Sciatic nerve (tissue), 2 donors: ENCODE measurements around the gene SIL1. TPM values are rescaled to one million over a fixed set of nuclear protein-coding genes. Genes with fewer than 3 reads are reported as not detected.
"Not testable (repeated sequence)": the region's sequence is repeated elsewhere in the genome, so short reads cannot be mapped to it uniquely, and the experiment has no call there.

ENCODE experiments used
- ATAC-seq: fragments of 200-7000 bp; cut with Tn5 transposase; one replicate; pipeline ENCODE4 v1.9.1; 2020; ENCODE audit warnings: mild to moderate bottlenecking, moderate library complexity
- DNase-seq: peaks from one replicate; pipeline ENCODE4 v3.0.0-alpha.2; 2020; ENCODE audit warnings: low spot score
- intact Hi-C: fragments of 100-400 bp; cut with DNase I; formaldehyde crosslinking; loops from one replicate; pipeline ENCODE4 v1.14.2; 2022
- total RNA-seq: library from RNA; stranded (reverse); fragmentation: NEBNext Ultra II Directional; extraction: Animal tissue kit (Norgen Biotek cat#: 25700); gene quantifications from one replicate; pipeline ENCODE4 v1.2.1, GENCODE V29; 2021
- donor health status: DM: no; HTN: no; CAD: no.
- donor health status: DM: no; HTN: no; CAD: no.

Gene SIL1
- total RNA-seq, 1 donor from 2014 or later: 54.7 TPM

DNA sequence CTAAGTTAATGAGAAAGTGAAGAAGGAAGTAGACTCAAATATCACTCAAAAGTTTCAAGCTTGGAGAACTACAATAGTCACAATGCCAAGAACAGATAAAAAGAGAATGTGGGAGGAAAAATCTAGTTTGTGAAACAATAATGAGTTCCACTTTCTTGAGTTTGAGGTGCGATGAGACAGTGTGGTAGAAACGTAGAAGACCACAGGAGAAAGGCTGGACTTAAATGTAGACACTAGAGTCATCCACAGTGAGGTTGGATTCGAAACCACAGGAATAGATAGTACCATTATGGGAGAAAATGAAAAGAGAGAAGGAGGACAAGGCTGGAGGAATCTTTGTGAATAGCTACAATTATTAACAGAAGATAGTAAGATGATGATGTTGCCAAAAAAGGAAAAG is 182.0 kb downstream of the SIL1 start:
- intact Hi-C loops: no loop called here
- no peak for ATAC-seq
- no peak for DNase-seq

GRCh38 chr5:139014726-139015125 is 183.4 kb downstream of the SIL1 start:
- DNase-seq (no peak), ATAC-seq (no peak)
- intact Hi-C loops: no loop called here

DNA sequence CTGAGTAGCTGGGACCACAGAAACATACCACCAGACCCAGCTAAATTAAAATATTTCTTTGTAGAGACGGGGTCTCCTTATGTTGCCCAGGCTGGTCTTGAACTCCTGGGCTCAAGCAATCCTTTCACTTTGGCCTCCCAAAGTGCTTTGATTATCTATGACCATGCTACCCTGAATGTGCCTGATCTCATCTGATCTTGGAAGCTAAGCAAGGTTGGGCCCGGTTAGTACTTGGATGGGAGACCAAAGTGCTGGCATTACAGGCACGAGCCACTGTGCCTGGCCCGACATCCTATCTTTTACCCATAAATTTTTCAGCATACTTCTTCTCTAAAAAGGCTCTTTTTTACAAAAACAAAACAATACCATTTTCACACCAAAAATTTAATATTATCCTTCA is 186.0 kb downstream of the SIL1 start:
- ATAC-seq (no peak), DNase-seq (no peak)
- intact Hi-C loops: no loop called here

- DNase-seq, intact Hi-C loops, ATAC-seq: not testable (repeated sequence)
These were observed 187.0 kb downstream of the SIL1 start for GRCh38 chr5:139011156-139011555.

GRCh38 chr5:139004374-139005307 is 193.5 kb downstream of the SIL1 start:
- DNase-seq: no peak
- ATAC-seq: no peak

DNA sequence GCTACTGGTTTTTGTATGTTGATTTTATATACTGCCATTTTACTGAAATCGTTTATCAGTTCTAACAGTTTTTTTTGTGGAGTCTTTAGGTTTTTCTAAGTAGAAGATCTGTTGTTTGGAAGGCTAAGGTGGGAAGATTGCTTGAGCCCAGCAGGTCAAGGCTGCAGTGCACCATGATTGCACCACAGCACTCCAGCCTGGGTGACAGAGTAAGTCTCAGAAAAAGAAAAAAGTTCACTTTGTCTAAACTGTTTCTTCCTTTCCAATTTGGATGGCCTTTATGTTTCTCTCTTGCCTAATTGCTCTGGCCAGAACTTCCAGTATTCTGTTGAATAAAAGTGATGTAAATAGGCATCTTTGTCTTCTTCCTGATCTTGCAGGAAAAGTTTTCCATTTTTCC is 198.5 kb downstream of the SIL1 start:
- intact Hi-C loops: no loop called here
- ATAC-seq (peak; percentile 60), DNase-seq (no peak)

More at GRCh38 chr5:139004374-139005307, 193.5 kb downstream of the SIL1 start:
- intact Hi-C loops: no loop called here

GRCh38 chr5:138998521-138998920 is 199.6 kb downstream of the SIL1 start:
- no peak for ATAC-seq
- DNase-seq: no peak
- intact Hi-C loops: no loop called here

DNA sequence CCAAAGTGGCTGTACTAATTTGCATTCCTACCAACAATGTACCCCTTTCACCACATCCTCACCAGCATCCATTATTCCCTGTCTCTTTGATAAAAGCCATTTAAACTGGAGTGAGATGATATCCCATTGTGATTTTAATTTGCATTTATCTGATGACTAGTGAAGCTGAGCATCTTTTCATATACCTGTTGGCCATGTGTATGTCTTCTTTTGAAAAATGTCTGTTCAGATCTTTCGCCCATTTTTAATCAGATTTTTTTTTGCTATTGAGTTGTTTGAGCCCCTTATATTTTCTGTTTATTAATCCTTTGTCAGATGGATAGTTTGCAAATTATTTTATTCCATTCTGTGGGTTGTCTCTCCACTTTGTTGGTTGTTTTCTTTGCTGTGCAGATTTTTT is 202.0 kb downstream of the SIL1 start:
- no peak for DNase-seq
- intact Hi-C loops: no loop called here
- no peak for ATAC-seq

DNA sequence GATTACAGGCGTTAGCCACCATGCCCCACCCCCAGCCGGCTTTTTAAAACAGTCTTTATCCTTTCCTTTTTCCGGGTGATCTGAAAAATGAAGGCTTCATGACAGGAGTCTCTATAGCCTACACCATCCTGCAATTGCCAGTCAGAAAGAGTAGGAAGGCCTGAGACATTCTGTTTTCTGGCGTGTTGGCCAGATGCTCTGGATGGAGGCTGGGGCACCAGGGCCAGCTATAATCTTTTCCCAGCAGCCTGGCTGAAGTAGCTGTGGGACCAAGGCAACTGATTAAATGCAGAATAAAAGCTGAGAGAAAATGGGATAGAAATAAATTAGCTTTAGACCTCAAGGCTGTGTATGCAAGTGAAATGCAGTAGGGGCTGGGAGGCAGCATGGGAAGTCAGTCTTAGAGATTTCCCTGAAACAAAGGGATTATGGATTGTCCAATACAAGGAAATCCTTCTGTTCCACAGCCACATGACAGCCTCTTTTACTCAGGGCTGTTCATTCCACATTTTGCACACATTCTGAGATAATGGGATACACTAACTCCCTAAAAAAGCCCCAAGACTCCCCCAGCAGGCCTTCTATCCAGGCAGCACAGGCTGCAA is 207.1 kb downstream of the SIL1 start:
- ATAC-seq (no peak), DNase-seq (no peak)
- intact Hi-C loops: no loop called here

DNA sequence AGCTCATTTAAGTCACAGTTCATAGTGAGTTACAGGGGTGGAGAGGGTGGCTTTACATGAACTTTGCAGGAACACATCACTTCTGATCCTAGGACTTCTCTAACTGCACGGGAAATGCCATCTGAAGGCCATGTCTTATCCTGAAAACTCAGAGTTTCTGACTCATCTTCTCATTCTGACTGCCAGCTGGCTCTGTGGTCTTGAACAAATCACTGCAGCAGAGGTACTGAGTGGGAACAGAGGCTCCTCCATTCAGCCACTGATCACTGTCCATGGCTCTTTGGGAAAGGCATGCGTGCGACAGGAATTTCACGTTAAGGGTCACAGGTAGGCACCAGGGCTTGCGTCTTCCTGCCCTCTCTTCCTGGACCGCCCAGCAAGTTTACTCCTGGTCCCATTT is 208.4 kb downstream of the SIL1 start:
- ATAC-seq (no peak), DNase-seq (no peak)
- intact Hi-C loops: no loop called here

DNA sequence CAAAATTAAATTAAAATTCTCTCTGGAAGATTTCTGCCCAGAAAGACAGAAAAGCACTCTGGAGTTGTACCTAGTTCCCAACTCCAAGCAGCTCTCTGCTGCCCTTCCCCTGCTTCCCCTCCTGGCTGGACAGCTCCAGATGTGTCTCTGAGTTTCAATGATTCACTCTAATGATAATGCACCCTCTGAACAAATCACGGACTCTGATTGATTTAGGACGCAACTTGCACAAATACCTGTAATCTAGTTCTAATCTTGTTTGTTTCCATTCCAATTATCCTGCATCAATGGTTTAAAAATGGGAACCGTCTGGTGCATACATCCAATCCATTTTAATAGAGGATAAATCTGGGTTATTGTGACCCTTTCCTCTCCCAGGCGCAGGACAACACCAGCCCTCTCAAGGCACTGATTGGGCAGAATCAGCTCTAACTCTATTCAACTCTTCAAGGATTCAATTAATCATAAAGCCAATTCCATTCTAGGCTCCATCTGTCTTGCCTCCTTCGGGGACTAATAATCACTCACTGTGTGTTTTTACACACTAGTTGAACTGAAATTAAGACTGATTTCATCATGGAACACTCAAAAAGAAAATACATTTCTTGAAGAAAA is 211.9 kb downstream of the SIL1 start:
- DNase-seq (no peak), ATAC-seq (no peak)
- intact Hi-C loops: no loop called here

DNA sequence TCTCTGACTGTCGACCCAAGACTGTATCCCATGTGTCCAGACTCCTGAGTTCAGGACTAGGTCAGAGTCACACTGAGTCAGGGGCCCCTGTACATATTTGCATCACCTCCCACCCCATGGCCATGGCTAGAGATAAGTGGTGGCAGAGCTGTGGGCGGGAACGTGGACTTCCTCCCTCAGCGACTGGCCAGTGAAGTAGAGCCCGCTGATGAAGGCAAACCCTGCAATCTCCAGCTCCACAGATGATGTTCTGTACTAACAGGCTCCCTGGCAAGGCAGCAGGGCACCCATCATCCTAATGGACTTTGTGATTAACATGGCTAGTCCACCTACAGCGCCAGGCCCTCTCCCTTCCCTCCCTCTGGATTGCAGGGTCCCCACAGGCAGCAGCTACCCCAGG is 212.5 kb downstream of the SIL1 start:
- ATAC-seq (no peak), DNase-seq (no peak)

GRCh38 chr5:138985256-138985655 is 212.9 kb downstream of the SIL1 start:
- ATAC-seq (no peak), DNase-seq (no peak)
- intact Hi-C loops: no loop called here

More for the DNA sequence above, 212.5 kb downstream of the SIL1 start:
- intact Hi-C loops: no loop called here

- DNase-seq (no peak), ATAC-seq (no peak)
- intact Hi-C loops: no loop called here
These were observed 214.2 kb downstream of the SIL1 start for GRCh38 chr5:138983984-138984383.

- intact Hi-C loops: no loop called here
- ATAC-seq (no peak), DNase-seq (no peak)
These were observed 216.6 kb downstream of the SIL1 start for GRCh38 chr5:138981586-138981985.

DNA sequence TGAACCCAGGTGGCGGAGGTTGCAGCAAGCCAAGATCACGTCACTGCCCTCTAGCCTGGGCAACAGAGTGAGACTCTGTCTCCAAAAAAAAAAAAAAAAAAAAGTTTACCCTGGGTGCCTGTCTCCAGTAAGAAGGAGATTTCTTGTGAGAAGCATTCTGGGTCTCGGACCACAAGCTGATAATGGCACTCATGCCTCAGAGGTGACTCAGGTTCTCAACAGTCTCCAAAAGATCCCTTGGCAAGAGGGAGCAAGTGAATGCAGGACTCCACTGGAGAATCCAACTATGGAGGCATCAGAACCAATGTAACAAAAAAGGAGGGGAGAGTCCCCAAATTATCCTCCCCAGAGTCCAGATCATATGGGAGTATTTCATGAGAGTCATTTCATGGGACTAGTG is 217.0 kb downstream of the SIL1 start:
- ATAC-seq (no peak), DNase-seq (no peak)
- intact Hi-C loops: no loop called here

DNA sequence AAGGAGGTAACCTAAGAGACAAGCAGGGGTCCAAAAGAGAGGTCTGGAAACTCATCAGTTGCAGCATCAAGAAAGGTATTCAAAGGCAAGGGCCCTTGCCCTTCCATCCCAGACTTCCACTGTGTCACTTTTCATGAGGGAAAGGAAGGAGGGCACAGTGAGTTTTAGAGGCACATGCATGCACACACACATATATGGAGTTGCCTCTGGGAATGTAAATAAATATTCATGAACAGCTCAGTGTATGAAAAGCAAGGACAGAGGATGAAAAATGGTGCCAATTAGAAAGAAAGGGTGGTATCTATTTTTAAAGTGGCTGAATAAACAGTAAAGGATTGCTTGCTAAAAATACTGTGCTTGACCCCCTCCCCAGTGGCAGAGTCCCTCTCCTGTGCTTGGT is 217.7 kb downstream of the SIL1 start:
- DNase-seq (no peak), ATAC-seq (no peak)
- intact Hi-C loops: no loop called here

DNA sequence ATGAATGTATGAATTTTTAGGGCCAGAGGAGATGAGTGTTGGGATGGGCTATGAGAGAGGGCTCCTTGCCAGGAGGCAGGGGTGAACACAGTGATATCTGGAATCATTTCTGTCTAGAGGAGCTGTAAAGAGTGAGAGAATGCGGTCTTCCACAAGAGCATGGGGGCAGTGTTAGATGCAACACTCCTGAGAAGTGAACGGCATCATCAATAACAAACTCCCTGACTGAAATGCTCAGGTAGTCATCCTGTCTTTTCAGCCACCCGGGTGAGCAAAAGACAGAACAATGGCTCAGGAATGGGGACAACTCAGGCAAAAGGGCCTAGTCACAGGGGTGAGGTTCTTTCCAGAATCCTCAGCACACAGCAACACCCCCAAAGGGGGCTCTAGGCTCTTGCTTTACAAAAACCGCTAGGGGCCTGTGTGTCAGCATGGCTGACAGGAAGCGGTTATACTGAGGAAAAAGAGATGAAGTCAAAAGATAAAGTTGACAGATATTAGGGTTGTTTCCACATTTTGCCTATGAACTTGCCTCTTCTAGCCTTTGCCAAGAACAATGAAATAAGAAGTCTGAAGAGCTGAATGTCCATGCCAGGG is 218.4 kb downstream of the SIL1 start:
- intact Hi-C loops: no loop called here
- DNase-seq: no peak
- ATAC-seq: no peak

DNA sequence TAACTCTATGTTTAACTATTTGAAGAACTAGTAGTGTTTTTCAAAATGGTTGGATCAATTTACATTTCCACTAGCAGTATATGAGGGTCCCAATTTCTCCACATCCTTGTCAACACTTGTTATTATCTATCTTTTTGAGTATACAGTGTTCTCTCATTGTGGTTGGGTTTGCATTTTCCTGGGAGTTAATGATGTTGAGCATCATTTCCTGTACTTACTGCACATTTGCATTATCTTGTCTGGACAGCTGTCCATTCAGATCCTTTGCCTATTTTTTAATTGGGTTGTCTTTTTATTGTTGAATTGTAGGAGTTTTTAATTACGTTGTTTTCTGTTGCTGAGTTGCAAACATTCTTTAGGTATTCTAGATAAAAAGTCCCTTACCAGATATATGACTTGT is 219.6 kb downstream of the SIL1 start:
- no peak for ATAC-seq

GRCh38 chr5:138978080-138978479 is 220.1 kb downstream of the SIL1 start:
- ATAC-seq: no peak
- intact Hi-C loops: no loop called here

More for the DNA sequence above, 219.6 kb downstream of the SIL1 start:
- intact Hi-C loops: no loop called here
- DNase-seq: no peak

More at GRCh38 chr5:138978080-138978479, 220.1 kb downstream of the SIL1 start:
- DNase-seq: no peak
